Left colon (tissue), 2 donors: ENCODE data around the gene TSTD2. TPM values are rescaled to one million over a fixed set of nuclear protein-coding genes. Genes with fewer than 3 reads are reported as not detected.

ENCODE experiments used
- ATAC-seq: fragments of 200-7000 bp; cut with Tn5 transposase; one replicate; pipeline ENCODE4 v1.9.1; 2020; ENCODE audit warnings: mild to moderate bottlenecking, moderate library complexity
- DNase-seq, 2 donors: peaks; one replicate each; pipeline ENCODE4 v3.0.0-alpha.2; 2020
- intact Hi-C, 2 donors: fragments of 100-400 bp; cut with DNase I in 1 of 2; cut with micrococcal nuclease in 1 of 2; formaldehyde crosslinking; loops; one replicate each; pipeline versions ENCODE4 v1.11.2 to v1.14.0; 2022; cut with DNase I, micrococcal nuclease
- total RNA-seq, 2 donors: library from RNA; stranded (reverse); fragmentation: NEBNext Ultra II Directional; extraction: Animal tissue kit (Norgen Biotek cat#: 25700); gene quantifications; one replicate each; pipeline ENCODE4 v1.2.1, GENCODE V29; 2021
- donor health status: DM: no; HTN: no; CAD: no.
- donor health status: DM: yes; HTN: yes; CAD: no.

The TSTD2 gene
- total RNA-seq, 2 donors from 2014 or later, result 12.6 to 22.4 TPM

- peak in 1 of 2 donors; percentile 50 for DNase-seq
- intact Hi-C loops, result no loop called here
- ATAC-seq, result no peak
Measured at GRCh38 chr9:97571664-97572063, 61.5 kb downstream of the TSTD2 start.

- intact Hi-C loops, result no loop called here
- ATAC-seq (no peak), DNase-seq (peak in 1 of 2 donors; percentile 37)
Measured at GRCh38 chr9:97570899-97571298, 62.3 kb downstream of the TSTD2 start.

GRCh38 chr9:97568461-97569275 is 64.5 kb downstream of the TSTD2 start:
- intact Hi-C loops, result no loop called here
- no peak for DNase-seq
- ATAC-seq, result no peak

GRCh38 chr9:97567894-97568202 is 65.3 kb downstream of the TSTD2 start:
- ATAC-seq (no peak), DNase-seq (no peak)
- intact Hi-C loops, result no loop called here

- ATAC-seq (no peak), DNase-seq (no peak)
- intact Hi-C loops, result no loop called here
Measured at GRCh38 chr9:97567182-97567893, 65.8 kb downstream of the TSTD2 start.

GRCh38 chr9:97565262-97565661 is 67.9 kb downstream of the TSTD2 start:
- no peak for ATAC-seq

GRCh38 chr9:97564291-97565175 is 68.6 kb downstream of the TSTD2 start:
- ATAC-seq (peak; percentile 65), DNase-seq (peak; percentile 16 to 48)
- intact Hi-C loops, result no loop called here

More at GRCh38 chr9:97565262-97565661, 67.9 kb downstream of the TSTD2 start:
- no peak for DNase-seq
- intact Hi-C loops, result no loop called here

- no peak for ATAC-seq
Measured at GRCh38 chr9:97563458-97564135, 69.6 kb downstream of the TSTD2 start.

GRCh38 chr9:97562542-97562941 is 70.6 kb downstream of the TSTD2 start:
- ATAC-seq, result no peak
- intact Hi-C loops, result no loop called here
- DNase-seq, result no peak

More at GRCh38 chr9:97563458-97564135, 69.6 kb downstream of the TSTD2 start:
- intact Hi-C loops, result no loop called here
- DNase-seq, result no peak

GRCh38 chr9:97561501-97561900 is 71.7 kb downstream of the TSTD2 start:
- ATAC-seq (no peak), DNase-seq (no peak)
- intact Hi-C loops, result no loop called here

GRCh38 chr9:97560851-97561250 is 72.3 kb downstream of the TSTD2 start:
- no peak for ATAC-seq
- intact Hi-C loops, result no loop called here
- no peak for DNase-seq

- no peak for DNase-seq
- ATAC-seq, result no peak
- intact Hi-C loops, result no loop called here
Measured at GRCh38 chr9:97560154-97560553, 73.0 kb downstream of the TSTD2 start.

GRCh38 chr9:97559111-97559514 is 74.1 kb downstream of the TSTD2 start:
- intact Hi-C loops, result no loop called here
- DNase-seq (no peak), ATAC-seq (no peak)

- intact Hi-C loops, result no loop called here
- ATAC-seq, result no peak
- DNase-seq, result no peak
Measured at GRCh38 chr9:97558701-97559101, 74.5 kb downstream of the TSTD2 start.

- peak in 1 of 2 donors; percentile 36 for DNase-seq
- peak; percentile 15 for ATAC-seq
- intact Hi-C loops, result no loop called here
Measured at GRCh38 chr9:97557606-97558095, 75.5 kb downstream of the TSTD2 start.

- intact Hi-C loops, result no loop called here
- DNase-seq, result peak in 1 of 2 donors; percentile 16
- ATAC-seq, result no peak
Measured at GRCh38 chr9:97556721-97557605, 76.2 kb downstream of the TSTD2 start.

GRCh38 chr9:97556036-97556720 is 77.0 kb downstream of the TSTD2 start:
- DNase-seq (no peak), ATAC-seq (no peak)
- intact Hi-C loops, result no loop called here
